ENCODE measurements around the gene KLHL2. TPM values are rescaled to one million over a fixed set of nuclear protein-coding genes. Genes with fewer than 3 reads are reported as not detected.

Gene KLHL2
- total RNA-seq, 4 donors from 2014 or later: 9.2 to 19.8 (median 12.0) TPM

DNA sequence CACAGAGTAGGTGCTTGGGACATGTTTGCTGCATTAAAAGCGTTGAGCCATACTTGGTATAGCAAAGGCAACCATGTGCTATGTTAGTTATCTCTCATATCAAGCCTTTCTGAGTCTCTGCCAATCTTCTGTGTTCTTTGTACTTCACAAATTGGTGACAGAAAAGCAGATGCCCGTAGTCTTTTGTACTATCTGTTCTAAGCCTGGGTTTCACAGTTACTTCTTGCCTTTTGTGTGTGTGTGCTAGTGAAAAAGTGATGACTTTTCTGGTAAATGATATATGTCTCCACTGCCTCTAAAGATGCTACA is 16.1 kb upstream of the KLHL2 start:
- intact Hi-C loops (cut with DNase I; ENCODE audit: low total_unique reads) (no loop called here), in situ Hi-C loops (cut with MboI; ENCODE audit: low pct_ligation_motif_present in 1 of 4, low pct_unique_long_range_greater_than_20kb in 1 of 4, low sequenced_read_pairs in 3 of 4) (no loop called here)
- Histone ChIP-seq H3K4me1 (no peaks in the 10 kb centered on the region), H3K27me3 (no peaks in the 10 kb centered on the region), H3K36me3 (no peaks in the 10 kb centered on the region), H3K27ac (no peak overlapping the region), H3K9me3 (no peaks in the 10 kb centered on the region), H3K4me3 (no peak overlapping the region)
- TF ChIP-seq, protein P1, sequence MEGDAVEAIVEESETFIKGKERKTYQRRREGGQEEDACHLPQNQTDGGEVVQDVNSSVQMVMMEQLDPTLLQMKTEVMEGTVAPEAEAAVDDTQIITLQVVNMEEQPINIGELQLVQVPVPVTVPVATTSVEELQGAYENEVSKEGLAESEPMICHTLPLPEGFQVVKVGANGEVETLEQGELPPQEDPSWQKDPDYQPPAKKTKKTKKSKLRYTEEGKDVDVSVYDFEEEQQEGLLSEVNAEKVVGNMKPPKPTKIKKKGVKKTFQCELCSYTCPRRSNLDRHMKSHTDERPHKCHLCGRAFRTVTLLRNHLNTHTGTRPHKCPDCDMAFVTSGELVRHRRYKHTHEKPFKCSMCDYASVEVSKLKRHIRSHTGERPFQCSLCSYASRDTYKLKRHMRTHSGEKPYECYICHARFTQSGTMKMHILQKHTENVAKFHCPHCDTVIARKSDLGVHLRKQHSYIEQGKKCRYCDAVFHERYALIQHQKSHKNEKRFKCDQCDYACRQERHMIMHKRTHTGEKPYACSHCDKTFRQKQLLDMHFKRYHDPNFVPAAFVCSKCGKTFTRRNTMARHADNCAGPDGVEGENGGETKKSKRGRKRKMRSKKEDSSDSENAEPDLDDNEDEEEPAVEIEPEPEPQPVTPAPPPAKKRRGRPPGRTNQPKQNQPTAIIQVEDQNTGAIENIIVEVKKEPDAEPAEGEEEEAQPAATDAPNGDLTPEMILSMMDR (IDR thresholded peaks at IDR 0.05): no peak
- TF ChIP-seq POLR2AphosphoS5 (IDR thresholded peaks at IDR 0.05) (no peak), EP300 (IDR thresholded peaks at IDR 0.05; ENCODE audit: low read depth) (no peak), POLR2A (IDR thresholded peaks at IDR 0.05) (no peak)
- WGBS, 2 donors (ENCODE audit: low coverage in 1 of 2): 58 to 89% methylated on average over 1 to 2 of the region's 2 CpGs
- DNase-seq: no peak

DNA sequence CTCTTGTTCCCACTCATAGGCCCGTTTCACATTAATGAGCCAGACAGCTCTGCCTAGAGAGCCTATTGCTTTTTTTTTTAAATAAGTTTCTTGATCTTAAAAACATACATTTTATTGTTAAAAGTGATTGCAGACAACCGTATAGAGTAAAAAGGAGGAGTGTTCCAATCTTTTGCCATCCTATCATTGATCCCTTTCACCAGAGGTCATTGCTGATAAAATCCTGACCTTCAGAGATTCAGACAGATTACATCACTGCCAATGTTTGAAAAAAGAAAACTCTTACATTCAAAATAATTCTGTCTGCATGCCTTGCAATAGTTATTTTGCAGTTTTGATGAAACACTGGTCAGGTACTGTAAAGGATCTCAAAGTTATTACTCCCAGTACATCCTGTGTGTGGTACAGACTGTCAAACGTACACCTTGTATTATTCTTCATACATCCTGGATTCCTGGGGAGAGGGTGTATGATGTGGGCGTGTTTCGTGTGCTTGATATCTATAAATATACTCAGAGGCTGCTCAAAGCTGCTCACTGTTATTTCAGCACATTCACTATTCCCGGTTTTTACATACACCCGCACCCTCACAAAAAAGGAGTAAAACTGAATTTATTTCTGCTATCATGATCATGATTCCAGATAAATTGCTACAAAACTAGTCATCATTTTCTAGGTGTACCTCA is 15.4 kb upstream of the KLHL2 start:
- no peaks in the 10 kb centered on the region for H3K36me3 ChIP-seq
- no peaks in the 10 kb centered on the region for H3K9me3 ChIP-seq
- intact Hi-C loops (cut with DNase I; ENCODE audit: low total_unique reads): no loop called here
- TF ChIP-seq POLR2A (IDR thresholded peaks at IDR 0.05): no peak
- no peak for TF ChIP-seq EP300 (IDR thresholded peaks at IDR 0.05; ENCODE audit: low read depth)
- no peak for TF ChIP-seq POLR2AphosphoS5 (IDR thresholded peaks at IDR 0.05)
- TF ChIP-seq, protein P1 (IDR thresholded peaks at IDR 0.05): no peak
- no peak overlapping the region for H3K27ac ChIP-seq
- no peak overlapping the region for H3K4me3 ChIP-seq
- H3K4me1 ChIP-seq: no peaks in the 10 kb centered on the region
- DNase-seq: no peak
- no peaks in the 10 kb centered on the region for H3K27me3 ChIP-seq
- WGBS, 2 donors (ENCODE audit: low coverage in 1 of 2): 66 to 75% methylated on average over 7 of the region's 7 CpGs
- in situ Hi-C loops (cut with MboI; ENCODE audit: low pct_ligation_motif_present in 1 of 4, low pct_unique_long_range_greater_than_20kb in 1 of 4, low sequenced_read_pairs in 3 of 4): no loop called here

DNA sequence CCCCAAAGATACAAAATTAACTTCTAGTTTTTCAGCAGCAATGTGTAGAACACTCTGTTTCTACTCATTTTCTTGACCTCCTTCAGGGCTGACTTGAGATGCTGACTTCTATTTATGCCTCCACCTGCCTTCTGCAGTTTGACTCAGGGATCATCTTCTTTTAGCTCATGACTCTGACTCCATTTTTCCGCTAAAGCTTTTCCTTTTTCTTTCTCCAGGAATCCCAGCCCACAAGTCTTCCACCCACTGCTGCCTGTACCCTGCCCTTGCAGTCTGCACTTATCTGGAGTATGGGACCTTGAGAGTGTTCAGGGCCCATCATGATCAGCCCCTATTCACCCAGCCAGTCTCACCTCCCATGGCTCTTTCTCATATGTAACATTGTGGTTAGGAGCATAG is 14.9 kb upstream of the KLHL2 start:
- H3K36me3 ChIP-seq: no peaks in the 10 kb centered on the region
- DNase-seq: no peak
- H3K4me3 ChIP-seq: no peak overlapping the region
- TF ChIP-seq, protein P1 (IDR thresholded peaks at IDR 0.05): no peak
- TF ChIP-seq POLR2A (IDR thresholded peaks at IDR 0.05): no peak
- no peak for TF ChIP-seq EP300 (IDR thresholded peaks at IDR 0.05; ENCODE audit: low read depth)
- TF ChIP-seq POLR2AphosphoS5 (IDR thresholded peaks at IDR 0.05): no peak
- 86 to 91% methylated on average over 1 of the region's 1 CpG for WGBS, 2 donors (ENCODE audit: low coverage in 1 of 2)
- no peaks in the 10 kb centered on the region for H3K27me3 ChIP-seq
- H3K27ac ChIP-seq: no peak overlapping the region
- no peaks in the 10 kb centered on the region for H3K9me3 ChIP-seq
- H3K4me1 ChIP-seq: no peaks in the 10 kb centered on the region
- in situ Hi-C loops (cut with MboI; ENCODE audit: low pct_ligation_motif_present in 1 of 4, low pct_unique_long_range_greater_than_20kb in 1 of 4, low sequenced_read_pairs in 3 of 4) (no loop called here), intact Hi-C loops (cut with DNase I; ENCODE audit: low total_unique reads) (no loop called here)

DNA sequence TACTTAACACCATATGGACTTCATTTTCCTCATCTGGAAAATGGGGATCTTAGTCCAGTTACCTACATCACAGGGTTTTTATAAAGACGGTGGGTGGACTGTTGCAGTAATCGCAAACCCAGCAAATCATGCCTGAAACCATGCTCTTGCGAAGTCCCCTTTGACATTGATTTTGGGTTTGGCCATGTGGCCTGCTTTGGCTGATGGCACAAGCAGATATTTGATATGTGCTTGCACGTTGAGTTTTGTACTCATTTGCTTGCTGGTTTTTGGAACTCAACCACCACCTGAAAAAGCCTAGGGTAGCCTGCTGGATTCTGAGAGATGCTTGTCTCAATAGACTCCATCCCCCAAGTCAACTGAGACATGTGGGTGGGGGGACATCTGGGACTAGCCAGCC is 14.4 kb upstream of the KLHL2 start:
- no peaks in the 10 kb centered on the region for H3K9me3 ChIP-seq
- no peaks in the 10 kb centered on the region for H3K4me1 ChIP-seq
- intact Hi-C loops (cut with DNase I; ENCODE audit: low total_unique reads): no loop called here
- TF ChIP-seq, protein P1 (IDR thresholded peaks at IDR 0.05): no peak
- no peak for TF ChIP-seq POLR2AphosphoS5 (IDR thresholded peaks at IDR 0.05)
- no peak for TF ChIP-seq EP300 (IDR thresholded peaks at IDR 0.05; ENCODE audit: low read depth)
- TF ChIP-seq POLR2A (IDR thresholded peaks at IDR 0.05): no peak
- no peak overlapping the region for H3K4me3 ChIP-seq
- 84% methylated on average over 4 of the region's 4 CpGs; no CpG with 5 or more reads in 1 of the 2 donors for whole genome bisulfite sequencing, 2 donors (ENCODE audit: low coverage in 1 of 2)
- H3K27ac ChIP-seq: no peak overlapping the region
- no peaks in the 10 kb centered on the region for H3K27me3 ChIP-seq
- DNase-seq: no peak
- in situ Hi-C loops (cut with MboI; ENCODE audit: low pct_ligation_motif_present in 1 of 4, low pct_unique_long_range_greater_than_20kb in 1 of 4, low sequenced_read_pairs in 3 of 4): no loop called here
- no peaks in the 10 kb centered on the region for H3K36me3 ChIP-seq
